ENCODE data around the gene TBC1D1. TPM values are rescaled to one million over a fixed set of nuclear protein-coding genes. Genes with fewer than 3 reads are reported as not detected.

TBC1D1 gene
- total RNA-seq, 1 donor: 66.6 TPM

DNA sequence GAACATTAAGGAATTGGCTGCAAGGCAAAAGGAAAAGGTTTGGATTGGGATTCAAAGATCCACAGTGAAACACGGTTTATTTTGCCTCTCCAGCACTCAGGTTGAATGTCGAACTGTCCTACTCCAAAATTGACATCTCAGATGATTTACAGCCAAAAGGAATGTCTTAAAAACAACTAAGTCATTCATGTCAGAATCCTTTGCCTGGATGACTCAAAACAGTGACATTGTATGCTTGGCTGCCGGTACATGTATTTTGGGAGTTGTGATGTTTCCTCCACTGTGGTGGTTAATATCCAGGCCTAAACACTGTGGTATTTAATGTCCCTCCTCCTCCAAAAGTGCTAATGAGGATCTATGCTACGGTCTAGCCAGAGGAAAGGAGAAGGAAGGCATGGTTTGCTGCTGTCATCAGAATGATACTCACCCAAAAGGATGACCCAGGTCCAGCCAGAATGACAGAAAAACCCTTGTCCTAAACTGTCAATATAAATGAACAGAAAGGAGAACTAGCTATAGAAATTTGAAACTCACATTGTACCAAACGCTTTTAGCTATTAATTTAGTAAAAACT is 43.5 kb upstream of the TBC1D1 start:
- no peaks in the 10 kb centered on the region for H3K9me3 ChIP-seq (ENCODE audit: low read depth, low read length)
- H3K27ac ChIP-seq (ENCODE audit: low read depth, low read length): no peak overlapping the region
- no peaks in the 10 kb centered on the region for H3K4me1 ChIP-seq (ENCODE audit: insufficient read depth, low read length)
- H4K20me1 ChIP-seq (ENCODE audit: insufficient read depth, low read length): no peaks in the 10 kb centered on the region
- no peaks in the 10 kb centered on the region for H3K27me3 ChIP-seq (ENCODE audit: insufficient read depth, low read length)
- no peak for TF ChIP-seq CTCF (IDR thresholded peaks at IDR 0.05; ENCODE audit: extremely low read depth, low read depth, low read length)
- no peak for DNase-seq (ENCODE audit: insufficient read length, low spot score, missing footprints)
- no peak overlapping the region for H2AFZ ChIP-seq (ENCODE audit: low read length)
- H3K4me2 ChIP-seq (ENCODE audit: insufficient read depth, low read length): no peak overlapping the region
- H3K36me3 ChIP-seq (ENCODE audit: insufficient read depth, low read length): peaks cover 63% of the 10 kb centered on the region
- H3K79me2 ChIP-seq (ENCODE audit: insufficient read depth, low read length): no peaks in the 10 kb centered on the region
- no peak overlapping the region for H3K4me3 ChIP-seq (ENCODE audit: insufficient read depth, low read length)

DNA sequence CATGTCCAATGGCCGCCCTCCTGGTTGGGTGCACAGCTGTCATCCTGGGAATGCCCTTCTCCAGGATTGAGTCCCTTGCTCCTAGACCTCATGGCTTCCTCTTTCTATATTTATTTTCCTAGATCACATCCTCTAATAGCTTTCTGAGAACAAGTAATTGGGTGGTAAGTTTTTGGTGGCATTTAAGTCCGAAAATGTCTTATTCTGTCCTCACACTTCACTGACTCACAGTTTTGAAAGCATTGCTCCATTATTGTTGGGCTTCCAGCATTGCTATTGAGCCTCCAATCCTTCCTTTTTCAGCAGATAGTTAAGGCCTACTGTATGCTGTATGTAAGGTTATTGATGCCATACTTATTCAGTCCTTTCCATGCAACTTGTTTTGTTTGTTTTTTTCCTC is 38.5 kb upstream of the TBC1D1 start:
- H4K20me1 ChIP-seq (ENCODE audit: insufficient read depth, low read length): no peaks in the 10 kb centered on the region
- H3K4me2 ChIP-seq (ENCODE audit: insufficient read depth, low read length): no peak overlapping the region
- H3K27me3 ChIP-seq (ENCODE audit: insufficient read depth, low read length): no peaks in the 10 kb centered on the region
- no peak for DNase-seq (ENCODE audit: insufficient read length, low spot score, missing footprints)
- no peak for TF ChIP-seq CTCF (IDR thresholded peaks at IDR 0.05; ENCODE audit: extremely low read depth, low read depth, low read length)
- no peaks in the 10 kb centered on the region for H3K4me1 ChIP-seq (ENCODE audit: insufficient read depth, low read length)
- peaks cover 46% of the 10 kb centered on the region for H3K36me3 ChIP-seq (ENCODE audit: insufficient read depth, low read length)
- no peaks in the 10 kb centered on the region for H3K79me2 ChIP-seq (ENCODE audit: insufficient read depth, low read length)
- H3K9me3 ChIP-seq (ENCODE audit: low read depth, low read length): no peaks in the 10 kb centered on the region
- no peak overlapping the region for H3K4me3 ChIP-seq (ENCODE audit: insufficient read depth, low read length)
- no peak overlapping the region for H2AFZ ChIP-seq (ENCODE audit: low read length)
- H3K27ac ChIP-seq (ENCODE audit: low read depth, low read length): no peak overlapping the region

GRCh38 chr4:37858112-37858511 is 32.8 kb upstream of the TBC1D1 start:
- no peak overlapping the region for H3K4me2 ChIP-seq (ENCODE audit: insufficient read depth, low read length)
- H3K4me1 ChIP-seq (ENCODE audit: insufficient read depth, low read length): no peaks in the 10 kb centered on the region
- DNase-seq (ENCODE audit: insufficient read length, low spot score, missing footprints): no peak
- no peaks in the 10 kb centered on the region for H3K27me3 ChIP-seq (ENCODE audit: insufficient read depth, low read length)
- H3K27ac ChIP-seq (ENCODE audit: low read depth, low read length): no peak overlapping the region
- H3K79me2 ChIP-seq (ENCODE audit: insufficient read depth, low read length): no peaks in the 10 kb centered on the region
- no peak overlapping the region for H3K4me3 ChIP-seq (ENCODE audit: insufficient read depth, low read length)
- H3K9me3 ChIP-seq (ENCODE audit: low read depth, low read length): no peaks in the 10 kb centered on the region
- no peaks in the 10 kb centered on the region for H4K20me1 ChIP-seq (ENCODE audit: insufficient read depth, low read length)
- H3K36me3 ChIP-seq (ENCODE audit: insufficient read depth, low read length): peaks cover 33% of the 10 kb centered on the region
- H2AFZ ChIP-seq (ENCODE audit: low read length): no peak overlapping the region
- TF ChIP-seq CTCF (IDR thresholded peaks at IDR 0.05; ENCODE audit: extremely low read depth, low read depth, low read length): no peak

DNA sequence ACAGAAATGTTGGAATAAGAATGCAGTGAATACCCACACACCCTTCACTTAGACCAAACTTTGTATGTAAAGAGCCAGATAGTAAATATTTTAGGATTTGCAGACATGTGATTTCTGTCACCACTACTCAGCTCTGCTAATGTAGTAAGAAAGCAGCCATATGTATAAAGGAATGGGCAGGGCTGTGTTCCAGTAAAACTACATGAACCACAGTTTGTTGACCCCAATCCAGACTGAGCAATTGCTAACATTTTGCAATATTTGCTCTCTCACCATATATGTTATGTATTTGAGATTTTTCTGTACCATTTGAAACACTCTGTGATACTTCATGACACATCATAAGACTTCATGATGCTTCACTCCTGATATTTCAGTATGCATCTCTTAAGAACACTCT is 32.0 kb upstream of the TBC1D1 start:
- Histone ChIP-seq H3K27ac (ENCODE audit: low read depth, low read length) (no peak overlapping the region), H3K4me1 (ENCODE audit: insufficient read depth, low read length) (no peaks in the 10 kb centered on the region), H3K9me3 (ENCODE audit: low read depth, low read length) (no peaks in the 10 kb centered on the region), H3K4me2 (ENCODE audit: insufficient read depth, low read length) (no peak overlapping the region), H3K4me3 (ENCODE audit: insufficient read depth, low read length) (no peak overlapping the region), H4K20me1 (ENCODE audit: insufficient read depth, low read length) (no peaks in the 10 kb centered on the region), H3K27me3 (ENCODE audit: insufficient read depth, low read length) (no peaks in the 10 kb centered on the region), H3K36me3 (ENCODE audit: insufficient read depth, low read length) (peaks cover 35% of the 10 kb centered on the region), H3K79me2 (ENCODE audit: insufficient read depth, low read length) (no peaks in the 10 kb centered on the region), H2AFZ (ENCODE audit: low read length) (no peak overlapping the region)
- TF ChIP-seq CTCF (IDR thresholded peaks at IDR 0.05; ENCODE audit: extremely low read depth, low read depth, low read length): no peak
- DNase-seq (ENCODE audit: insufficient read length, low spot score, missing footprints): no peak

Data from osteoblast (primary cell).